ENCODE results near the gene DHX40.
"Not testable (repeated sequence)": the region's sequence is repeated elsewhere in the genome, so short reads cannot be mapped to it uniquely, and the experiment has no call there.

Gene DHX40

GRCh38 chr17:59558953-59559352 is 6.5 kb upstream of the DHX40 start:
- DNase-seq (ENCODE audit: low spot score): no peak
- in situ Hi-C loops (cut with MboI; ENCODE audit: low pct_unique_long_range_greater_than_20kb, low sequenced_read_pairs, unreplicated experiment): no loop called here
- TF ChIP-seq CTCF (IDR thresholded peaks at IDR 0.05; ENCODE audit: extremely low read depth, insufficient read depth, missing control alignments): no peak

- TF ChIP-seq CTCF (IDR thresholded peaks at IDR 0.05; ENCODE audit: extremely low read depth, insufficient read depth, missing control alignments): peak; percentile 51
- in situ Hi-C loops (cut with MboI; ENCODE audit: low pct_unique_long_range_greater_than_20kb, low sequenced_read_pairs, unreplicated experiment): no loop called here
- DNase-seq (ENCODE audit: low spot score): peak; percentile 43
These were observed 4.4 kb upstream of the DHX40 start for GRCh38 chr17:59561042-59561441.

GRCh38 chr17:59565959-59566324 is 532 bp downstream of the DHX40 start:
- in situ Hi-C loops (cut with MboI; ENCODE audit: low pct_unique_long_range_greater_than_20kb, low sequenced_read_pairs, unreplicated experiment): no loop called here
- no peak for TF ChIP-seq CTCF (IDR thresholded peaks at IDR 0.05; ENCODE audit: extremely low read depth, insufficient read depth, missing control alignments)
- peak; percentile 73 for DNase-seq (ENCODE audit: low spot score)

DNA sequence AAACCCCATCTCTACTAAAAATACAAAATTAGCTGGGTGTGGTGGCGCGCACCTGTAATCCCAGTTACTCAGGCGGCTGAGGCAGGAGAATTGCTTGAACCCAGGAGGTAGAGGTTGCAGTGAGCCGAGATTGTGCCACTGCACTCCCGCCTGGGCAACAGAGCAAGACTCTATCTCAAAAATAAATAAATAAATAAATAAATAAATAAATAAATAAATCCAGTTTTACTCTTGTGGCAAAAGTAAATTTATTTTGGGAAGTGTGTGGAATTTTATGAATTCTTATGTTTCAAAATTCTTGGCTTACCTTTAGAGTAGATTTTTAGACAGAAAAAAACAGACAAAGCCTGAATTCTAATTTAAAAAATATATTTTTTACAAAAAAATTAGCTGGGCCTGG is 3.7 kb downstream of the DHX40 start:
- DNase-seq (ENCODE audit: low spot score); in situ Hi-C loops (cut with MboI; ENCODE audit: low pct_unique_long_range_greater_than_20kb, low sequenced_read_pairs, unreplicated experiment): not testable (repeated sequence)

- TF ChIP-seq CTCF (IDR thresholded peaks at IDR 0.05; ENCODE audit: extremely low read depth, insufficient read depth, missing control alignments): no peak
- peak; percentile 39 for DNase-seq (ENCODE audit: low spot score)
- in situ Hi-C loops (cut with MboI; ENCODE audit: low pct_unique_long_range_greater_than_20kb, low sequenced_read_pairs, unreplicated experiment): no loop called here
These were observed 7.0 kb downstream of the DHX40 start for GRCh38 chr17:59572301-59572924.

- DNase-seq (ENCODE audit: low spot score); in situ Hi-C loops (cut with MboI; ENCODE audit: low pct_unique_long_range_greater_than_20kb, low sequenced_read_pairs, unreplicated experiment): not testable (repeated sequence)
These were observed 18.8 kb downstream of the DHX40 start for GRCh38 chr17:59584168-59584567.

DNA sequence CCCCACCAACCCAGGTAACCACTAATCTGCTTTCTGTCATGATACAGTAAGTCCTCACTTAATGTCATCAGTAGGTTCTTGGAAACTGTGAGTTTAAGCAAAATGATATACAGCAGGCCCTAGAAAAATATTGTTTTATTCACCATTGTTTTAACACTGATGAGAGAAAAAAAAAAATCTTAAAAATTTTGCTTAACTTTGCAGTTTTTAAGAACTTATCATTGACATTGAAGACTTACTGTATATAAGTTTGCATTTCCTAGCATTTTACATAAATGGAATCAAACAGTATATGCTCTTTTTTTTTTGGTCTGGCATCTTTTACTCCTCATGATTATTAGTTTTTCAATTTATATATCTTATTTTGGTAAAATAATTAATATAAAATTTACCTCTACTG is 34.8 kb downstream of the DHX40 start:
- TF ChIP-seq CTCF (IDR thresholded peaks at IDR 0.05; ENCODE audit: extremely low read depth, insufficient read depth, missing control alignments): no peak
- in situ Hi-C loops (cut with MboI; ENCODE audit: low pct_unique_long_range_greater_than_20kb, low sequenced_read_pairs, unreplicated experiment): no loop called here
- DNase-seq (ENCODE audit: low spot score): no peak

DNA sequence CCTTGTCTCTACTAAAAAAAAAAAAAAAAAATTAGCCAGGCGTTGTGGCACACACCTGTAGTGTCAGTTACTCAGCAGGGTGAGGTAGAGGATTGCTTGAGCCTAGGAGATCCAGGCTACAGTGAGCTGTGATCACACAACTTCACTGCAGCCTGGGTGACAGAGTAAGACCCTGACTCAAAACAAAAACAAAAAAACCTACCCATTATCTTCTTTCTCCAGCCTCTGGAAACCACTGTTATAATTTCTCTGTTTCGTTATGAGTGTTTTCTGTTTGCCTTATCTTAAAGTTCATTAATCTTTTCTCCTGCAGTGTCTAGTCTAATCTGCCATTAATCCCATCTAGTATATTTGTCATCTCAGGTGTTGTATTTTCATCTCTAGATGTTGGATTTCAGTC is 35.7 kb downstream of the DHX40 start:
- in situ Hi-C loops (cut with MboI; ENCODE audit: low pct_unique_long_range_greater_than_20kb, low sequenced_read_pairs, unreplicated experiment): no loop called here
- TF ChIP-seq CTCF (IDR thresholded peaks at IDR 0.05; ENCODE audit: extremely low read depth, insufficient read depth, missing control alignments): no peak
- DNase-seq (ENCODE audit: low spot score): peak; percentile 17

Data from GM13977 (cell line).